B cell (primary cell): ENCODE measurements around the gene PARVB.

Experiments used
- CTCF ChIP-seq: fragments of 200-600 bp; IDR thresholded peaks from one replicate; pipeline ENCODE4 v1.8.0; 2022; ENCODE audit warnings: antibody characterized with exemption, mild to moderate bottlenecking
- EZH2 ChIP-seq: IDR thresholded peaks from 2 replicates; pipeline ENCODE4 v1.6.1; 2012; ENCODE audit warnings: borderline replicate concordance, low read depth, mild to moderate bottlenecking, moderate library complexity, low read length; ENCODE audit not compliant: insufficient read depth, poor library complexity, severe bottlenecking

GRCh38 chr22:44012591-44012990 is 11.5 kb upstream of the PARVB start:
- no peak for TF ChIP-seq CTCF
- no peak for TF ChIP-seq EZH2
